Measurements from ENCODE around the gene PIR. TPM values are rescaled to one million over a fixed set of nuclear protein-coding genes. Genes with fewer than 3 reads are reported as not detected.

Gene PIR
- total RNA-seq, 1 experiment from 2014 or later, result 58.0 TPM

DNA sequence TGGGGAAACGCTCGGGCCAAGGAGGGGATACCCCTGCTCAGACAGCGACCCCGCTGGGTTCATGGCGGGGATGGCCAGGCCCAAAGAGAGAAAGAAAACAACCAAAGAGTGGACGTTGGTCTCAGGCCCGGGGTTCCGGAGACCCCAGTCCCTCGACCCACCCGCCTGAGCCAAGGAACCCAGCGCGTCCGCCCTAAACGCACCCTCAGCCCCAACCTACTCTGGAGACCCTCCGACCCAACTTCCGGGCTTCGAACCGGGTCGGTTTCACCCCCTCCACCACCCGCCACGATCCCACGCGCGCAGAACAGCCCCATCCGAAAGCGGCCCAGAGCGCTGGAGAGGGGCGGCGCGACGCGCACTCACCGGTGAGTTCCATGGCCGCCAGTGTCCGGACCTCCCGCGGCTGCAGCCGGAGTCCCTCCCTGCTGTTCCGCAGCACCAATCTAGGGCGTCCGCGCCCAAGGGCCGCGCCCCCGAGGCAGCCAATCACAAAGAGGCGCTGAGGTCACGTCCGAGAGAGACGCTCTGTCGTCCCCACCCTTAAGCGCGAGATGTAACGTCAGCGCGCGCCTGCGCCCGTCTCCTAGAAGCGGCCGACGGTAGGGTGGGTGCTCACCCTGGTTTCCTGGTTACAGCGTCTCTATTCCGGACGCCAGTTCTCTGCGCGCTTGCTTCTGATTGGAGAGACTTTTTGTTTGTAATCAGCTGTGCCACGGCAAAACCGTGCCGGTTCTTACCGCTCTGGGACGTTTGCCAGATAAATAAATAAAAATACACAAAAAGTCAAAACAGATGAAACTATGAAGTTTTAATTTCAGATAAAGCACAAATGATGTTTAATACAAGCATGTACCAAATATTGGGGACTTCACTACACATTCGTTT, 157.8 kb downstream of the PIR start, which contains the start of gene PIGA:
TSS of gene PIGA (minus strand) at position 389 of the 888 bp plus-strand sequence. CDS start 3,593 bp downstream, outside the sequence.
- Histone ChIP-seq H3K27ac (ENCODE audit: low read depth, low read length, poor library complexity, severe bottlenecking) (peak within 1 kb of the TSS; percentile 89), H3K4me1 (ENCODE audit: insufficient read depth, low read length, poor library complexity, severe bottlenecking) (no peaks in the 10 kb centered on the region), H3K36me3 (ENCODE audit: insufficient read depth, low read length, poor library complexity, severe bottlenecking) (peaks cover 12% of the 10 kb centered on the region), H3K27me3 (replicated peaks; ENCODE audit: insufficient read depth, low read depth, low read length, poor library complexity) (peaks cover 30% of the 10 kb centered on the region), H3K4me3 (ENCODE audit: low read depth, low read length, poor library complexity, severe bottlenecking) (peak within 1 kb of the TSS; percentile 77), H3K9me3 (ENCODE audit: low read depth, low read length, poor library complexity, severe bottlenecking) (no peaks in the 10 kb centered on the region)
- POLR2A ChIA-PET (ENCODE audit: low non-redundant PET), result no interaction called here
- TF ChIP-seq, protein P1, sequence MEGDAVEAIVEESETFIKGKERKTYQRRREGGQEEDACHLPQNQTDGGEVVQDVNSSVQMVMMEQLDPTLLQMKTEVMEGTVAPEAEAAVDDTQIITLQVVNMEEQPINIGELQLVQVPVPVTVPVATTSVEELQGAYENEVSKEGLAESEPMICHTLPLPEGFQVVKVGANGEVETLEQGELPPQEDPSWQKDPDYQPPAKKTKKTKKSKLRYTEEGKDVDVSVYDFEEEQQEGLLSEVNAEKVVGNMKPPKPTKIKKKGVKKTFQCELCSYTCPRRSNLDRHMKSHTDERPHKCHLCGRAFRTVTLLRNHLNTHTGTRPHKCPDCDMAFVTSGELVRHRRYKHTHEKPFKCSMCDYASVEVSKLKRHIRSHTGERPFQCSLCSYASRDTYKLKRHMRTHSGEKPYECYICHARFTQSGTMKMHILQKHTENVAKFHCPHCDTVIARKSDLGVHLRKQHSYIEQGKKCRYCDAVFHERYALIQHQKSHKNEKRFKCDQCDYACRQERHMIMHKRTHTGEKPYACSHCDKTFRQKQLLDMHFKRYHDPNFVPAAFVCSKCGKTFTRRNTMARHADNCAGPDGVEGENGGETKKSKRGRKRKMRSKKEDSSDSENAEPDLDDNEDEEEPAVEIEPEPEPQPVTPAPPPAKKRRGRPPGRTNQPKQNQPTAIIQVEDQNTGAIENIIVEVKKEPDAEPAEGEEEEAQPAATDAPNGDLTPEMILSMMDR (conservative IDR thresholded peaks at IDR 0.05; ENCODE audit: low read depth, low read length), result no peak
- TF ChIP-seq EZH2 (IDR thresholded peaks at IDR 0.05; ENCODE audit: borderline replicate concordance, low read depth, low read length, poor library complexity, severe bottlenecking), result no peak
- intact Hi-C loops (cut with micrococcal nuclease; ENCODE audit: unreplicated experiment), result no loop called here
- DNase-seq (ENCODE audit: low spot score), result peak; percentile 97
- CTCF ChIA-PET, result no interaction called here
- BruUV-seq (replicated peaks), result no TSS peak

Other genes starting within 250 kb of the PIR start
- not detected in 2 replicates for gene ASB9, start 223.2 kb downstream of the PIR start, total RNA-seq (2021)
- gene ASB11, start 177.7 kb downstream of the PIR start, total RNA-seq (2021), result 0.44 and 0.62 TPM in 2 replicates
- gene PIGA, start 157.8 kb downstream of the PIR start, total RNA-seq (2021), result 16.8 and 17.4 TPM in 2 replicates
- gene VEGFD, start 108.9 kb downstream of the PIR start, total RNA-seq (2021), result 0.62 and 0.90 TPM in 2 replicates
- gene BMX, start 7.5 kb upstream of the PIR start, total RNA-seq (2021), result not detected in 2 replicates
- gene ACE2, start 107.6 kb upstream of the PIR start, total RNA-seq (2021), result not detected in 2 replicates
- 0.26 TPM in 1 of 2 replicates, not detected in the other for gene CLTRN, start 171.5 kb upstream of the PIR start, total RNA-seq (2021)
- gene CA5B, start 244.9 kb upstream of the PIR start, total RNA-seq (2021), result 9.4 and 13.2 TPM in 2 replicates

All from A673 (cell line).